ENCODE measurements around the gene LRCH4.

GRCh38 chr7:100552532-100552931 lies 33.4 kb downstream of the LRCH4 start:
- no peak for TF ChIP-seq CTCF (IDR thresholded peaks at IDR 0.05)
- TF ChIP-seq POLR2A (IDR thresholded peaks at IDR 0.05): no peak

All from thyroid gland (tissue), 4 donors.